ENCODE results near the gene CAST. TPM values are rescaled to one million over a fixed set of nuclear protein-coding genes. Genes with fewer than 3 reads are reported as not detected.

Gene CAST
- total and polyA plus RNA-seq, 2 donors (not counting 1 experiment from before 2014, with no cell fraction given), result 41.0 to 231 TPM

DNA sequence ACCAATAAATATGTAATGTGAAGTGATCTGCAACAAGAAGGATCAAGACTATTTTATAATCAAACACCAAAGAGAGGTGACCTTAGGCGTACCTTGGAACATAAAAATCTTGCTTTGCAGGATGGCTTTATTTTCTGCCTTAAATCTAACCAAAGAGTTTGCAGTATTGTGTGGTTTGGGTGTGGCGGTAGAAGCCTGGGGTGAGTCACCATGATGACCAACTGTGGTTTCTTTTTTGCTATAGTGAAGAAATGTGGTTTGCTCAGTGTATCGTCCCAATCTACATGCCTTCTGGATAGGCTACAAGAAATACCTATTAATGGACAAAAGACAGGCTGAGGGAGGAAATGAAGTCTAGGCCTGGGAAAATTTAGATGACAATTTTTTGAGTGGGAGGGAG, 5.1 kb upstream of the CAST start:
- POLR2A ChIA-PET, result no interaction called here
- ATAC-seq (ENCODE audit: low read depth) (no peak), DNase-seq (no peak)
- Histone ChIP-seq H3K4me1 (ENCODE audit: control insufficient read depth in 2 of 2, insufficient read depth in 2 of 2, low read length in 2 of 2) (peaks cover 7 to 10% of the 10 kb centered on the region in 2 donors), H3K79me2 (ENCODE audit: control insufficient read depth, insufficient read depth, low read length) (peaks cover 16% of the 10 kb centered on the region), H3K9me3 (ENCODE audit: control extremely low read depth in 1 of 3, control insufficient read depth in 2 of 3, insufficient read depth in 1 of 3, low read length in 2 of 3) (no peaks in the 10 kb centered on the region), H3K27ac (ENCODE audit: low read length in 2 of 2) (no peak overlapping the region), H3K36me3 (replicated peaks in 1 of 2; ENCODE audit: control extremely low read depth in 1 of 2, control insufficient read depth in 1 of 2, extremely low read depth in 1 of 2, insufficient read depth in 2 of 2, low read length in 1 of 2) (no peaks in the 10 kb centered on the region), H3K4me3 (ENCODE audit: control extremely low read depth in 1 of 5, extremely low read depth in 1 of 5, insufficient read depth in 1 of 5, low read depth in 2 of 5, low read length in 4 of 5) (no peak overlapping the region), H2AFZ (ENCODE audit: insufficient read depth, low read depth, low read length, poor library complexity, severe bottlenecking) (no peak overlapping the region), H3K9ac (ENCODE audit: low read length) (no peak overlapping the region), H4K20me1 (ENCODE audit: control insufficient read depth, insufficient read depth, low read length, poor library complexity, severe bottlenecking) (no peaks in the 10 kb centered on the region), H3K4me2 (replicated peaks; ENCODE audit: low read depth, low read length, poor library complexity, severe bottlenecking) (no peak overlapping the region), H3K27me3 (replicated peaks in 1 of 4; ENCODE audit: control extremely low read depth in 1 of 4, control insufficient read depth in 3 of 4, insufficient read depth in 4 of 4, low read length in 3 of 4) (peaks cover 0 to 16% (median 6%) of the 10 kb centered on the region in 4 experiments)
- 43% methylated on average over 1 of the region's 3 CpGs for WGBS (ENCODE audit: insufficient coverage)
- intact Hi-C loops (cut with micrococcal nuclease), result no loop called here
- no peak for TF ChIP-seq EZH2 (IDR thresholded peaks at IDR 0.05; ENCODE audit: borderline replicate concordance, insufficient read depth, low read depth, low read length, poor library complexity, severe bottlenecking)
- TF ChIP-seq, protein P1, sequence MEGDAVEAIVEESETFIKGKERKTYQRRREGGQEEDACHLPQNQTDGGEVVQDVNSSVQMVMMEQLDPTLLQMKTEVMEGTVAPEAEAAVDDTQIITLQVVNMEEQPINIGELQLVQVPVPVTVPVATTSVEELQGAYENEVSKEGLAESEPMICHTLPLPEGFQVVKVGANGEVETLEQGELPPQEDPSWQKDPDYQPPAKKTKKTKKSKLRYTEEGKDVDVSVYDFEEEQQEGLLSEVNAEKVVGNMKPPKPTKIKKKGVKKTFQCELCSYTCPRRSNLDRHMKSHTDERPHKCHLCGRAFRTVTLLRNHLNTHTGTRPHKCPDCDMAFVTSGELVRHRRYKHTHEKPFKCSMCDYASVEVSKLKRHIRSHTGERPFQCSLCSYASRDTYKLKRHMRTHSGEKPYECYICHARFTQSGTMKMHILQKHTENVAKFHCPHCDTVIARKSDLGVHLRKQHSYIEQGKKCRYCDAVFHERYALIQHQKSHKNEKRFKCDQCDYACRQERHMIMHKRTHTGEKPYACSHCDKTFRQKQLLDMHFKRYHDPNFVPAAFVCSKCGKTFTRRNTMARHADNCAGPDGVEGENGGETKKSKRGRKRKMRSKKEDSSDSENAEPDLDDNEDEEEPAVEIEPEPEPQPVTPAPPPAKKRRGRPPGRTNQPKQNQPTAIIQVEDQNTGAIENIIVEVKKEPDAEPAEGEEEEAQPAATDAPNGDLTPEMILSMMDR (IDR thresholded peaks at IDR 0.05), result no peak
- Mint-ChIP-seq H3K9me3 (ENCODE audit: insufficient read depth) (no peaks in the 10 kb centered on the region), H3K27me3 (peaks cover 15% of the 10 kb centered on the region), H3K27ac (no peak overlapping the region), H3K4me3 (no peak overlapping the region), H3K4me1 (peaks cover 25% of the 10 kb centered on the region)
- CTCF ChIA-PET, result no interaction called here

DNA sequence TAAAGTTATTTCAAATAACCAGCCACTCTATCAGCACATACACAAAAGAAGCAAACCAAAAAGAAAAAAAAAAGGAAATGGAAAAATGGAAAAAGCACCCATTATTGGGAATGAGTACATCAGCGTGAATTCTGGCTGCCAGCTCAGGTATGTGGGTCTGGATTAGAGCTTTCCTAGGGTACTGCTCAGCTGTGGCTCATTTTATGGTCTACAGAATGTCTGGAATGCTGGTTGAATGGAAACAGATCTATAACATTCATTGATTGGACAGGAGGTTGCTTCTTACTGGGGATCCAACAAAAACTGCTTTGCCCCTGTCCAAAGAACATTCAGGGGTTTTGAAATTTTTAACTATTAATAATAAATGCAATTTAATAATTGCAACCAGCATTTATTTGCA, 3.9 kb upstream of the CAST start:
- Mint-ChIP-seq H3K27me3 (peaks cover 9% of the 10 kb centered on the region), H3K4me3 (no peak overlapping the region), H3K9me3 (ENCODE audit: insufficient read depth) (no peaks in the 10 kb centered on the region), H3K4me1 (peaks cover 32% of the 10 kb centered on the region), H3K27ac (no peak overlapping the region)
- Histone ChIP-seq H3K4me3 (ENCODE audit: control extremely low read depth in 1 of 5, extremely low read depth in 1 of 5, insufficient read depth in 1 of 5, low read depth in 2 of 5, low read length in 4 of 5) (no peak overlapping the region), H3K4me1 (ENCODE audit: control insufficient read depth in 2 of 2, insufficient read depth in 2 of 2, low read length in 2 of 2) (peaks cover 10 to 12% of the 10 kb centered on the region in 2 donors), H4K20me1 (ENCODE audit: control insufficient read depth, insufficient read depth, low read length, poor library complexity, severe bottlenecking) (peaks cover 5% of the 10 kb centered on the region), H2AFZ (ENCODE audit: insufficient read depth, low read depth, low read length, poor library complexity, severe bottlenecking) (no peak overlapping the region), H3K9me3 (ENCODE audit: control extremely low read depth in 1 of 3, control insufficient read depth in 2 of 3, insufficient read depth in 1 of 3, low read length in 2 of 3) (no peaks in the 10 kb centered on the region), H3K79me2 (ENCODE audit: control insufficient read depth, insufficient read depth, low read length) (peaks cover 26% of the 10 kb centered on the region), H3K9ac (ENCODE audit: low read length) (no peak overlapping the region), H3K27ac (ENCODE audit: low read length in 2 of 2) (no peak overlapping the region), H3K36me3 (replicated peaks in 1 of 2; ENCODE audit: control extremely low read depth in 1 of 2, control insufficient read depth in 1 of 2, extremely low read depth in 1 of 2, insufficient read depth in 2 of 2, low read length in 1 of 2) (no peaks in the 10 kb centered on the region), H3K27me3 (replicated peaks in 1 of 4; ENCODE audit: control extremely low read depth in 1 of 4, control insufficient read depth in 3 of 4, insufficient read depth in 4 of 4, low read length in 3 of 4) (peaks cover 0 to 6% (median 1%) of the 10 kb centered on the region in 4 experiments), H3K4me2 (replicated peaks; ENCODE audit: low read depth, low read length, poor library complexity, severe bottlenecking) (no peak overlapping the region)
- CTCF ChIA-PET, result interaction anchor here (1.0 kb wide), 1 partner anchor 44 kb away, joined by 4 read pairs; no protein-coding TSS in a partner anchor
- intact Hi-C loops (cut with micrococcal nuclease), result no loop called here
- TF ChIP-seq EZH2 (IDR thresholded peaks at IDR 0.05; ENCODE audit: borderline replicate concordance, insufficient read depth, low read depth, low read length, poor library complexity, severe bottlenecking), result no peak
- TF ChIP-seq, protein P1 (IDR thresholded peaks at IDR 0.05), result no peak
- POLR2A ChIA-PET, result no interaction called here
- no peak for ATAC-seq (ENCODE audit: low read depth)
- WGBS (ENCODE audit: insufficient coverage), result 83% methylated on average over 1 of the region's 1 CpG
- no peak for DNase-seq
